Gastrocnemius medialis (tissue), 4 donors: ENCODE results near the gene SEC14L5.

ENCODE experiments used
- CTCF ChIP-seq, 5 experiments: fragments of 450-650 bp in 3 of 5; fragments of 200-600 bp in 2 of 5; sonication (generic) in 2 of 5; IDR thresholded peaks in 4 of 5; conservative IDR thresholded peaks in 1 of 5; 1 replicate in 4 of 5; 2 replicates in 1 of 5; pipeline ENCODE4 v1.5.1; 2016 to 2019; ENCODE audit warnings: antibody characterized with exemption in 5 of 5, mild to moderate bottlenecking in 3 of 5, moderate library complexity in 3 of 5
- POLR2A ChIP-seq, 2 donors: fragments of 450-650 bp; IDR thresholded peaks; one replicate each; pipeline ENCODE4 v1.6.1; 2017; ENCODE audit warnings: antibody characterized with exemption in 2 of 2, mild to moderate bottlenecking in 2 of 2, moderate library complexity in 2 of 2

GRCh38 chr16:5062790-5063765, 104.9 kb downstream of the SEC14L5 start:
- TF ChIP-seq CTCF (IDR thresholded peaks at IDR 0.05 in 4 of 5, conservative IDR thresholded peaks at IDR 0.05 in 1 of 5) (no peak), POLR2A (IDR thresholded peaks at IDR 0.05) (no peak)
